Activated effector memory CD4-positive, alpha-beta T cell treated with anti-CD3 and anti-CD28 coated beads, Interleukin-2, amount 50 U/mL, for 16 hours (primary cell): Measurements from ENCODE around the gene NCAN.

Experiments
- DNase-seq: peaks from one replicate; pipeline ENCODE4 v3.0.0-alpha.2; 2020

NCAN gene

GRCh38 chr19:19297759-19298158, 86.0 kb downstream of the NCAN start:
- no peak for DNase-seq

GRCh38 chr19:19300613-19301012, 88.9 kb downstream of the NCAN start:
- no peak for DNase-seq
